ENCODE data around the gene MICAL1. TPM values are rescaled to one million over a fixed set of nuclear protein-coding genes. Genes with fewer than 3 reads are reported as not detected.

MICAL1 gene
- total and polyA plus RNA-seq, 2 donors (not counting 3 experiments of a cell fraction or from before 2014, with no cell fraction given) = 36.5 to 39.4 TPM

DNA sequence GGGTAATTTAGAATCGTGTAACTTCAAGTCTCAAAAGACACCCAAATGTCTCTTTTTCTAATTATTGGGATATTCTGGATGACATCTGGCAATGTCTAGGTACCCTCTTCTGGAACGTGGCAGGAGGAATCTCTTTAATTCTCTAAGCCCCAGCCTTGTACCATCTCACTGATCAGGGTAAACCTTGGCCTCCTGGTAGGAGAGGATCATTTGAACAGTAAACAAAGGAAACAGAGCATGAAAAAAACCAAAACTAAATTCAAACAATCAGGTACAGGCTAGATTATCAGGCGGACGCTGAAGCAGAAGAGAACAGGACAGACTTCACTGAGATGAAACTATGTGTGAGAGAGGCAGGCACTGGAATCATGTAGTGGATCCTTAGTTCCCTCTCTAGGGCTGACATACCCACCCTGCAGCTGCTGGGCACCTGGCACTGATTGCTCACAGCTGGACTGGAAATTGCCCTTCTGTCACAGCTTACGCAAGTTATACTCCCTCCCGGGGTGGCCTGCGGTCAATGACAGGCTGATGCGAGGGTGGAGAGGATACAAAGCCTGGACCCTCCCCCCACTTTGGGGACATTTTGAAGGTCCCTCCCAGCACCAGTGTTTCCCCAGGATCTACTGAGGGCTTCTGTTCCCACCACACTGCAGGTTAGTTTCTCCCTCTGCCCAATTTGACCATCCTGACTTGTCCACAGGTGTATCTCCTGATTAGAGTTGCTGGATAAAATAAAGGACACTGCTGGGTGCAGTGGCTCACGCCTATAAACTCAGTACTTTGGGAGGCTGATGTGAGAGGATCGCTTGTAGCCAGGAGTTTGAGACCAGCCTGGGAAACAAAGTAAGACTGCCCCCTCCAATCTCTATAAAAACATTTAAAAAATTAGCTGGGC lies 48.0 kb upstream of the MICAL1 start:
- H3K4me1 ChIP-seq (ENCODE audit: control insufficient read depth, extremely low read depth, insufficient read depth, low read length) = no peaks in the 10 kb centered on the region
- ChIA-PET POLR2A (no interaction called here), CTCF (no interaction called here)
- intact Hi-C loops (cut with micrococcal nuclease) = no loop called here
- no peak overlapping the region for H3K4me2 ChIP-seq (ENCODE audit: insufficient read depth, low read length)
- no peak overlapping the region for H2AFZ ChIP-seq (ENCODE audit: low read depth, low read length)
- H3K27ac ChIP-seq (ENCODE audit: insufficient read depth, low read depth, low read length) = no peak overlapping the region
- TF ChIP-seq MYC (IDR thresholded peaks at IDR 0.05; ENCODE audit: low read depth, low read length) (no peak), POLR2AphosphoS5 (IDR thresholded peaks at IDR 0.05; ENCODE audit: insufficient read depth, low read depth, low read length) (no peak)
- TF ChIP-seq, protein P1, sequence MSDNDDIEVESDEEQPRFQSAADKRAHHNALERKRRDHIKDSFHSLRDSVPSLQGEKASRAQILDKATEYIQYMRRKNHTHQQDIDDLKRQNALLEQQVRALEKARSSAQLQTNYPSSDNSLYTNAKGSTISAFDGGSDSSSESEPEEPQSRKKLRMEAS (IDR thresholded peaks at IDR 0.05; ENCODE audit: insufficient read depth, insufficient read length) = no peak
- no peaks in the 10 kb centered on the region for H3K79me2 ChIP-seq (ENCODE audit: control insufficient read depth, insufficient read depth, low read length)
- no peaks in the 10 kb centered on the region for H3K9me3 ChIP-seq (replicated peaks; ENCODE audit: control insufficient read depth, insufficient read depth, low read length)
- H4K20me1 ChIP-seq (replicated peaks; ENCODE audit: control insufficient read depth, extremely low read depth, insufficient read depth, low read length) = no peaks in the 10 kb centered on the region
- H3K4me3 ChIP-seq (replicated peaks in 1 of 3; ENCODE audit: insufficient read depth in 1 of 3, low read depth in 1 of 3, low read length in 3 of 3) = no peak overlapping the region
- FAIRE-seq = no peak
- dilution Hi-C loops (cut with MboI; ENCODE audit: extremely low pct_ligation_motif_present, low sequenced_read_pairs) = no loop called here
- H3K9ac ChIP-seq (replicated peaks; ENCODE audit: extremely low read depth, insufficient read depth, low read length) = no peak overlapping the region
- H3K36me3 ChIP-seq (ENCODE audit: control insufficient read depth in 2 of 2, extremely low read depth in 1 of 2, insufficient read depth in 2 of 2, low read length in 2 of 2) = no peaks in the 10 kb centered on the region
- H3K9me1 ChIP-seq (replicated peaks; ENCODE audit: control insufficient read depth, extremely low read depth, insufficient read depth, low read length) = no peaks in the 10 kb centered on the region
- BruUV-seq (replicated peaks) = no TSS peak
- peaks cover 7 to 10% of the 10 kb centered on the region in 2 experiments for H3K27me3 ChIP-seq (ENCODE audit: control insufficient read depth in 2 of 2, insufficient read depth in 2 of 2, low read length in 2 of 2)
- no peak for DNase-seq (ENCODE audit: low read depth, low spot score)

DNA sequence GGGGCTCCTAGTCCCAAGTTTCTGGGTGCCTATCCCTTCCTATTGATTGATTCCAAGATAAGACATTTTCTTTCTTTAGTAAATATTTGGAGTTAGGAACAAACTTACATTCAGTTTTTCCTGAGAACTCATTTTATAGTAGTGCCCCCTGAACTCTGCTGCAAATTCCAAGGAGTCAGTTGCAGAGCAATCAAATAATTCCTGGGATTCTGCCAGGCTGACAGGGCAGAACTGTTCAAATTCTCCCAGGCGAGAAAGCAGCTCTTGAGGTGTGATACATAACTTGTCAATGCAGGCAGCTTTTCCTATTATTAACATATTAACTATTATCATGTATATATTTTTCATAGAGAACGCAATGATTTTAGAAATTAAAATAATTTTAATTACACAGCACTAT lies 43.4 kb upstream of the MICAL1 start:
- DNase-seq (ENCODE audit: low read depth, low spot score) = no peak
- Histone ChIP-seq H3K4me3 (replicated peaks in 1 of 3; ENCODE audit: insufficient read depth in 1 of 3, low read depth in 1 of 3, low read length in 3 of 3) (no peak overlapping the region), H3K27ac (ENCODE audit: insufficient read depth, low read depth, low read length) (no peak overlapping the region), H3K9me3 (replicated peaks; ENCODE audit: control insufficient read depth, insufficient read depth, low read length) (no peaks in the 10 kb centered on the region), H2AFZ (ENCODE audit: low read depth, low read length) (no peak overlapping the region), H4K20me1 (replicated peaks; ENCODE audit: control insufficient read depth, extremely low read depth, insufficient read depth, low read length) (no peaks in the 10 kb centered on the region), H3K79me2 (ENCODE audit: control insufficient read depth, insufficient read depth, low read length) (no peaks in the 10 kb centered on the region), H3K27me3 (ENCODE audit: control insufficient read depth in 2 of 2, insufficient read depth in 2 of 2, low read length in 2 of 2) (peaks cover 11% of the 10 kb centered on the region in 2 experiments), H3K9me1 (replicated peaks; ENCODE audit: control insufficient read depth, extremely low read depth, insufficient read depth, low read length) (no peaks in the 10 kb centered on the region), H3K4me1 (ENCODE audit: control insufficient read depth, extremely low read depth, insufficient read depth, low read length) (no peaks in the 10 kb centered on the region), H3K4me2 (ENCODE audit: insufficient read depth, low read length) (no peak overlapping the region), H3K36me3 (ENCODE audit: control insufficient read depth in 2 of 2, extremely low read depth in 1 of 2, insufficient read depth in 2 of 2, low read length in 2 of 2) (no peaks in the 10 kb centered on the region), H3K9ac (replicated peaks; ENCODE audit: extremely low read depth, insufficient read depth, low read length) (no peak overlapping the region)
- FAIRE-seq = no peak
- ChIA-PET POLR2A (no interaction called here), CTCF (interaction anchor here (0.8 kb wide), 1 partner anchor 9 kb away, joined by 3 read pairs; no protein-coding TSS in a partner anchor)
- TF ChIP-seq, protein P2, sequence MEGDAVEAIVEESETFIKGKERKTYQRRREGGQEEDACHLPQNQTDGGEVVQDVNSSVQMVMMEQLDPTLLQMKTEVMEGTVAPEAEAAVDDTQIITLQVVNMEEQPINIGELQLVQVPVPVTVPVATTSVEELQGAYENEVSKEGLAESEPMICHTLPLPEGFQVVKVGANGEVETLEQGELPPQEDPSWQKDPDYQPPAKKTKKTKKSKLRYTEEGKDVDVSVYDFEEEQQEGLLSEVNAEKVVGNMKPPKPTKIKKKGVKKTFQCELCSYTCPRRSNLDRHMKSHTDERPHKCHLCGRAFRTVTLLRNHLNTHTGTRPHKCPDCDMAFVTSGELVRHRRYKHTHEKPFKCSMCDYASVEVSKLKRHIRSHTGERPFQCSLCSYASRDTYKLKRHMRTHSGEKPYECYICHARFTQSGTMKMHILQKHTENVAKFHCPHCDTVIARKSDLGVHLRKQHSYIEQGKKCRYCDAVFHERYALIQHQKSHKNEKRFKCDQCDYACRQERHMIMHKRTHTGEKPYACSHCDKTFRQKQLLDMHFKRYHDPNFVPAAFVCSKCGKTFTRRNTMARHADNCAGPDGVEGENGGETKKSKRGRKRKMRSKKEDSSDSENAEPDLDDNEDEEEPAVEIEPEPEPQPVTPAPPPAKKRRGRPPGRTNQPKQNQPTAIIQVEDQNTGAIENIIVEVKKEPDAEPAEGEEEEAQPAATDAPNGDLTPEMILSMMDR (IDR thresholded peaks at IDR 0.05; ENCODE audit: extremely low read depth in 1 of 2, insufficient read depth in 1 of 2, low read depth in 1 of 2, low read length in 2 of 2) = no peak
- TF ChIP-seq POLR2A (IDR thresholded peaks at IDR 0.05; ENCODE audit: low read depth, low read length) = no peak
- no peak for TF ChIP-seq JUN (IDR thresholded peaks at IDR 0.05; ENCODE audit: borderline replicate concordance, insufficient read depth, insufficient read length, low read depth)
- TF ChIP-seq, protein P1 (IDR thresholded peaks at IDR 0.05; ENCODE audit: insufficient read depth, insufficient read length) = no peak
- TF ChIP-seq POLR2AphosphoS5 (IDR thresholded peaks at IDR 0.05; ENCODE audit: insufficient read depth, low read depth, low read length) = no peak
- TF ChIP-seq EZH2 (IDR thresholded peaks at IDR 0.05; ENCODE audit: borderline replicate concordance, low read depth, low read length, severe bottlenecking) = no peak
- no peak for TF ChIP-seq MYC (IDR thresholded peaks at IDR 0.05; ENCODE audit: low read depth, low read length)
- no peak for TF ChIP-seq FOS (IDR thresholded peaks at IDR 0.05; ENCODE audit: borderline replicate concordance, insufficient read depth, low read length)
- TF ChIP-seq GATA2 (IDR thresholded peaks at IDR 0.05; ENCODE audit: insufficient read depth, insufficient read length, low read depth, low read length) = no peak
- dilution Hi-C loops (cut with MboI; ENCODE audit: extremely low pct_ligation_motif_present, low sequenced_read_pairs) = no loop called here
- no TSS peak for BruUV-seq (replicated peaks)
- intact Hi-C loops (cut with micrococcal nuclease) = no loop called here
